T-helper 1 cell treated with Interleukin-12 subunit alpha and Interleukin-12 subunit beta and Interleukin-4 antibody, amounts not matched to agents 30 ng/mL and 1 ng/mL, for 36 hours (primary cell): ENCODE measurements around the gene C6orf52. TPM values are rescaled to one million over a fixed set of nuclear protein-coding genes. Genes with fewer than 3 reads are reported as not detected.

Experiments
- intact Hi-C: fragments of 100-400 bp; cut with micrococcal nuclease; formaldehyde crosslinking; loops from one replicate; pipeline ENCODE4 v1.15.1; 2024
- total RNA-seq: library from RNA; stranded (reverse); gene quantifications from 2 replicates; pipeline ENCODE4 v1.2.3, GENCODE V29; 2022

C6orf52 gene
- total RNA-seq, 1 donor from 2014 or later, result 2.0 TPM

DNA sequence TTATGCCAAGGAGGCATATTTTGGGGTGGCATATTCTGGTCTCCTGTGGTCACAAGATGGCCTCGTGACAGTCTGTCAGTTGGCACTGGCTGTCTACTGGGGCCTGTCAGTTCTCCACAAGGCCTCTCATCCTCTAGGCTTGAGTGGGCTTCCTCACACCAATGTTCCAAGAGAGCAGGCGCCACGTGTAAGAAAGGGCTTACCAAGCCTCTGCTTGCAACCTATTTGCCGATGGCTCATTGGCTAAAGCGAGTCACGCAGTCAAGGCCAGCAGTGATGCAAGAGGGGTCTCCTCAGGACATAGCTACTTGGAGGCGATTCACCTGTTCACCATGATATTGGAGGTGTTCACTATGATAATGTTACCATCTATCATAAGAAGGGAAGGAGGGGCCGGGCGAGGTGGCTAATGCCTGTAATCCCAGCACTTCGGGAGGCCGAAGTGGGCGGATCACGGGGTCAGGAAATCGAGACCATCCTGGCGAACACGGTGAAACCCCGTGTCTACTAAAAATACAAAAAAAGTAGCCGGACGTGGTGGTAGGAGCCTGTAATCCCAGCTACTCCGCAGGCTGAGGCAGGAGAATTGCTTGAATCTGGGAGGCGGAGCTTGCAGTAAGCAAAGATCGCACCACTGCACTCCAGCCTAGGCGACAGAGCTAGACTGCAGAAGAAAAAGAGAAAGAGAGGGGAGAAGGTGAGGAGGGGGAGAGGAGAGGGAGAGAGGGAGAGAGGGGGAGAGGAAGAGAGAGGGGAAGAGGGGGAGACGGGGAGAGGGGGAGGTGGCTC, 35.3 kb downstream of the C6orf52 start:
- intact Hi-C loops, result no loop called here

DNA sequence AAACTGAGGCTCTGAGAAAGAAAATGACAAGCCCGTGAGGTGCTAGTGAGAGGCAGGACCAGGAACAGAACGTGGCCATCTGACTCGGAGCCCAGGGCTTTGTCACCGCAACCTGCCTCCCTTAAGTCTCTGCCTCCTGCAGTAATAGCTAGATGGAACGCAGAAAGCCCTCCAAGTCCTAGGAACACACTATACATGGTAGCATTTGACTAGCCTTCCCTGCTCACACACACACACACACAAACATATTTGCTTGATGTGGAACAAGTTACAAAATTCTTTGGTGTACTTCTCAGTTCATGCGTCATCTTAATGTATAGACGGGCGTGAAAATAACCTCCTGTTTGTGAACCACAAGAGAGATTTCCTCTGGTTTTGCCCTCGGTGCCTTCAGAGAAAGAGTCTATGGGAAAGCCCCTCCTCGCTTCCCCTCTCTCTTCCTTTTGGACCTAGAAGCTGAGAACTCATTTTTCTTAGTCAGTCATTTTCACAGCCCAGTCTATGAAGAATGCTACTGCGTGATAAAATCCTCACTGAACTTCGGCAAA, 38.8 kb downstream of the C6orf52 start:
- intact Hi-C loops, result loop anchor here (1.0 to 2.0 kb wide), 3 partner anchors 29 to 67 kb away; partner anchors contain the start of genes C6orf52, PAK1IP1 and TMEM14C

GRCh38 chr6:10644225-10644624, 50.2 kb downstream of the C6orf52 start:
- intact Hi-C loops, result no loop called here

DNA sequence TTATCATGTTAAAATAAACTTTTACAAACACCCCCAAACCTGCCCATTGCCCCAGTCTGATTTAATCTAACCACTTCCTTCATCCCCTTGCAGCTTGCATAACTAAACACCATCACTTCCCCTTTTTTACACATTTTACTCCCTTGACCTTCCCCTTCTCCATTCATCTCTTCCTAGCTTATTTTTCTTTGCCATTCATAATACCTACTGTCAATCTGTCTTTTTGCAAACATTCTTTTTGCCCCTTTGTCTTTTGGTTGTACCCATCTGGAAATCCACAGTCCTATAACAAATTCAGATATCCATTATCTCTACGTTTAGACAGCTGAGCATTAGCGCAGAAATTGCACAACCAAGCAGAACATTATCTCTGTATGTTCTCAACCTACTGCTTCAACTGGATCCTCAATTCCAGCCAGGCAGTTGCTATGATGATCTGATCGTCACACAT, 51.2 kb downstream of the C6orf52 start:
- intact Hi-C loops, result no loop called here

DNA sequence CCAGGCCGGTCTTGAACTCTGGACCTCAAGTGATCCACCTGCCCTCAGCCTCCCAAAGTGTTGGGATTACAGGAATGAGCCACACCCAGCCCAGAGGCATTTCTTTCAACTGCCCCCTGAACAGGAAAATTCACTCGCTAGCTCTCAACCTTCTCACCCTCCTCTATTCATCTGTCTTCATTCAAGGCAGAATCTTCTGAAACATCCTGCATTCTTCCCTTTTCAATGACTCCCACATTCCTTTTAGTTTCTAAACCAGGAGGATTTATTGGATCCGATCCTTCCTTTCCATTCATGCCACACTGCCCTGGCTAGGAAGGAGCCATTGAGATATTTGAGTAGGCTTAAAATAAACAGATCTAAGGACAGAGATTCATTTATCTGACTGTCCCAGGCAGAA, 52.9 kb downstream of the C6orf52 start:
- intact Hi-C loops, result no loop called here

GRCh38 chr6:10640412-10640811, 54.0 kb downstream of the C6orf52 start:
- intact Hi-C loops, result no loop called here

DNA sequence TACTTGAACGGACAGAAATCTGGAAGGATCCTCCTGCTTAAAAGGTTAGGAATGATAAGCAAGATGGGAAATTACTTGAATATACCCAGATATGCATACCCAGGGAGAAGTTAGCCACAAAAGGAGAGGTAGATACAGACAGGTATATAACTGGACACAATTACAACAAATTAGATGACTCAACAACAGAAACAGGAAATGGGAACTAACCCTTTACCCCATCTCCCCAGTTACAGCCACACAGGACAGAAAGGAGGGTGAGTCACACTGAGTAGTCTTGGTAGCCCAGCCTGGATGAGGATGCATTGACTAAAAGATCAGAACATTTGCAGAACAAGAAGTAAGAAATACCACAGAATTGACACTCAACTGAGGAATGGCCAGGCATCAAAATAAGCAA, 61.2 kb downstream of the C6orf52 start:
- intact Hi-C loops, result no loop called here

DNA sequence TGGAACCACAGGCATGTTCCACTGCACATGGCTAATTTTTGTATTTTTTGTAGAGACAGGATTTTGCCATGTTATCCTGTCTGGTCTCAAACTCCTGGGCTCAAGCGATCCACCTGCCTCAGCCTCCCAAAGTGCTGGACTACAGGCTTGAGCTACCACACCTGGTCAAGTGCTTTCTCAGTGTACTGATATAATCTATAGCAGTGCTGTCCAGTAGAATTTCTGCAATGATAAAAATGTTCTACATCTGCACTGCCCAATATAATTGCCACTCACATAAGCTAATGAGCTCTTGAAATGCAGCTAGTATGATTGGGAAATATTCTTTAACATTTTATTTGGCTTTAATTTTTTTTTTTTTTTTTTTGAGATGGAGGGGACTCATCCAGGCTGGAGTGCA, 64.2 kb downstream of the C6orf52 start:
- intact Hi-C loops, result no loop called here

- intact Hi-C loops, result no loop called here
Measured at GRCh38 chr6:10627800-10628199, 66.6 kb downstream of the C6orf52 start.

- intact Hi-C loops, result no loop called here
Measured at GRCh38 chr6:10626154-10626741, 68.2 kb downstream of the C6orf52 start.

DNA sequence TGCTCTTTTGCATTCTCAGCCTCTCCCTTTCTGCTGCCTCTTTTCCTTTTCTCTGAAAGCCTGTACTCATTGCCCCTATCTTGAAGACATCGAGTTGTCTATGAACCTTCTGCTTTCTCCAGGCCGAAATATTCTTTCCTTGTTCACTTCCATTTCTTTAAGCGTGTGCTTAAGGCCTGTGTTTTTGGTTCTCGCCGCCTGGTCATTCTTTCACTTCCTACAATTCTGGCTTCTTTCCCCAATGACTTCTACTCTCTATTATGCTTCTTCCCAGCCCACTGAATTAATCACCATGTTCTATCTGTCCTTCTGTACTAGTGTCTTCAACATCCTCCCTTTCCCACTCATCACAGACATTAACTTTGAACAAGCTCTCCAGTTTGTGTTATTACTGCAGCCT, 69.6 kb downstream of the C6orf52 start:
- intact Hi-C loops, result no loop called here

- intact Hi-C loops, result no loop called here
Measured at GRCh38 chr6:10621847-10622246, 72.6 kb downstream of the C6orf52 start.

Other genes with a start within 250 kb of the C6orf52 start
- gene GCNT2, start 173.3 kb downstream of the C6orf52 start, total RNA-seq, result 5.8 and 6.4 TPM in 2 replicates
- 16.7 and 18.1 TPM in 2 replicates for gene PAK1IP1, start 356 bp upstream of the C6orf52 start, total RNA-seq
- gene TMEM14C, start 28.5 kb upstream of the C6orf52 start, total RNA-seq, result 55.5 and 56.4 TPM in 2 replicates
- 86.1 and 89.4 TPM in 2 replicates for gene TMEM14B, start 53.2 kb upstream of the C6orf52 start, total RNA-seq
- gene MAK, start 143.9 kb upstream of the C6orf52 start, total RNA-seq, result 0.17 TPM in 2 replicates
- not detected in 2 replicates for gene GCM2, start 187.4 kb upstream of the C6orf52 start, total RNA-seq
- 0.10 TPM in 1 of 2 replicates, not detected in the other for gene SYCP2L, start 192.4 kb upstream of the C6orf52 start, total RNA-seq